Measurements from ENCODE around the gene NPTXR.

DNA sequence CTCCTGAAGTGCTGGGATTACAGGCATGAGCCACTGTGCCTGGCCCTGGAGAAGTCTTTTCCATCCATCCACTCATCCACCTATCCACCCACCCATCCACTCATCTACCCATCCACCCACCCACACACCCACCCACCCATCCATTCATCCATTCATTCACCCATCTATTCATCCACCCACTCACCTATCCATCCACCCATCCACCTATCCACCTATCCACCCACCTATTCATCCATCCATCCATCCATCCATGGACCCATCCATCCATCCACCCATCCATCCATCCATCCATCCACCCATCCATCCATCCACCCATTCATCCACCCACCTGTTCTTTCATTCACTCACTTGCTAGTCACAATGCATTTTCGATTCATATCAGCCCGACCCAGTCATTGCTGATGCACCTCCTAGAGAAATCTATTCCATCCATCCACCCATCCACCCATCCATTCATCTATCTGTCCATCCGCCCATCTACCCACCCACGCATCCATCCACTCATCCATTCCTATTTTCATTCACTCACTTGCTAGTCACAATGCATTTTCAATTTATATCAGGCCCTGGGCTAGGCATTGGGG lies 70.4 kb downstream of the NPTXR start:
- TF ChIP-seq, protein P1, sequence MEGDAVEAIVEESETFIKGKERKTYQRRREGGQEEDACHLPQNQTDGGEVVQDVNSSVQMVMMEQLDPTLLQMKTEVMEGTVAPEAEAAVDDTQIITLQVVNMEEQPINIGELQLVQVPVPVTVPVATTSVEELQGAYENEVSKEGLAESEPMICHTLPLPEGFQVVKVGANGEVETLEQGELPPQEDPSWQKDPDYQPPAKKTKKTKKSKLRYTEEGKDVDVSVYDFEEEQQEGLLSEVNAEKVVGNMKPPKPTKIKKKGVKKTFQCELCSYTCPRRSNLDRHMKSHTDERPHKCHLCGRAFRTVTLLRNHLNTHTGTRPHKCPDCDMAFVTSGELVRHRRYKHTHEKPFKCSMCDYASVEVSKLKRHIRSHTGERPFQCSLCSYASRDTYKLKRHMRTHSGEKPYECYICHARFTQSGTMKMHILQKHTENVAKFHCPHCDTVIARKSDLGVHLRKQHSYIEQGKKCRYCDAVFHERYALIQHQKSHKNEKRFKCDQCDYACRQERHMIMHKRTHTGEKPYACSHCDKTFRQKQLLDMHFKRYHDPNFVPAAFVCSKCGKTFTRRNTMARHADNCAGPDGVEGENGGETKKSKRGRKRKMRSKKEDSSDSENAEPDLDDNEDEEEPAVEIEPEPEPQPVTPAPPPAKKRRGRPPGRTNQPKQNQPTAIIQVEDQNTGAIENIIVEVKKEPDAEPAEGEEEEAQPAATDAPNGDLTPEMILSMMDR (IDR thresholded peaks at IDR 0.05): no peak
- no peak for TF ChIP-seq POLR2A (IDR thresholded peaks at IDR 0.05)
